ENCODE data around the gene LAMTOR5.

LAMTOR5 gene

DNA sequence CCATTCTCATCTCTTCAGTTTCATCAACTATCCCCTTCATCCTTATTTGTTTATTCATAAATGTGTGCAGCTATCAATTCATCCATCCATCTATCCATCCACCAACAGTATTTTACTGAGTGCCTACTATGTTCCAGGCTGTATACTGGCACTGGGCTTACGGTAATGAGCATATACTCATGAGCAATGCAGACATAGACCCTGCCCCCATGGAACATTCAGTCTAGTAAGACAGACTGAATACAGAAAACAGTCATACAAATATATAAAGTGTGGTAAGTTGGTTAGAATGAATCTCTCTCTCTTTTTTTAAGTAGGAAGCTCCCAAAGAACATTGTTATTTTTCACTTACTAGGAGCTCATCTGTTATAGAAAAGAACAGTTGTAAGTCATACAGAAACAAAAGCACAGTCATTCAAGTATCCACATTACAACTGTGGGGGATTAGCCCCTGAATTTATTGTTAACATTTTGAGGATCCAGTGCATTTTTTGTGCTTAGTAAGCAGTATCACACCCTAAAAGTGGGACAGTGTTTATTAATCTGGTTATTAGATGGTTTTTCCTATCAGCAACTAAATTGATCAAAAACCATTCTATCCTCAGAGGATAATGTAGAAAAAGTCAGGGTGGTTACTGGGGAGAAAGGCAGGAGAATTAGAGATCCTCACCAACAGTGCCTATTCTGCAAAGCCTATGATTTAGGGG lies 20.3 kb downstream of the LAMTOR5 start:
- no peak for DNase-seq (ENCODE audit: low read depth in 2 of 2)

DNA sequence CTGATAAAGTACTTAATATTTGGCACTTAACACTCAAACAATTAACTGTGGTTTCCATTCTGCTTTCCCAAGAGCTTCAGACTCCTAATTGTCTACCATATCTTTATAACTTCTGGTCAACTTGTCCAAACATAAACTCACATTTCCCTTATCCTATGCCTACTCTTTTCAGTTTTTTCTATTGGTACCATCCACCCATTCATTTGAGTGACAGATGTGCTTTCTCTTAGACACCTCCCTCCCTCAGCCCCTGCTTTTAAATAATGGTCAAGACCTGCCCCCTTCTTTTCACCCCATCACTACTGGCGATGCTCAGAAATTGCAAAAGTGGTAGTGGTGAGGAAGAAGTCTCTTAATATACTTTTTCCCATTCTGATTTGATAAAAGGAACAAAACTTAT lies 22.1 kb downstream of the LAMTOR5 start:
- DNase-seq (ENCODE audit: low read depth in 2 of 2) = no peak

DNA sequence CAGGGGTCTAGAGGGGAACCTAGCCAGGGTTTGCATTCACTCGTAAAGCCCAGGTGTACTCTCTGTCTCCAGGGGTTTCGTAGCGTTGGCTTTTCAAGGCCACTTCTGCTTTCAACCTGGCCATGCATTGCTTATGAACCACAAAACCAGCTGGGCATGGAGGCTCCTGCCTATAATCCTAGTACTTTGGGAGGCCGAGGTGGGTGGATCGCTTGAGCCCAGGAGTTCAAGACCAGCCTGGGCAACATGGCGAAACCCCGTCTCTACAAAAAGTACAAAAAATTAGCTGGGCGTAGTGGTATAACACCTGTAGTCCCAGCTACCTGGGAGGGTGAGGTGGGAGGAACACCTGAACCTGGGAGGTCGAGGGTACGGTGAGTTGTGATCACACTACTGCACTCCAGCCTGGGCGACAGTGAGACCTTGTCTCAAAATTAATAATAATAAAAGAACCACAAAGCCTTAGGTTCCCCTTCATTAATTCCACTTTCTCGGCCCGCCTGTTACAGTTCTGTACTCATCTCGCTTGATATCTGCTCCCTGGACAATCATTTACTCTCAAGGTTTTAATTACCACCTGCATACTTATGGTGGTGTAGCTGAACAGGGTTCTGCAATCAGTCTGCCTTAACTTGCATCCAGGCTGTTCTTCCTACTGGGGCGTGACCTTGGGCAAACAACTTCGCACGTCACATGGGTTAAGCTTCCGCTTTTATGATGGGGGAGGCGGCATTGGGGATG lies 22.7 kb downstream of the LAMTOR5 start:
- no peak for DNase-seq (ENCODE audit: low read depth in 2 of 2)

DNA sequence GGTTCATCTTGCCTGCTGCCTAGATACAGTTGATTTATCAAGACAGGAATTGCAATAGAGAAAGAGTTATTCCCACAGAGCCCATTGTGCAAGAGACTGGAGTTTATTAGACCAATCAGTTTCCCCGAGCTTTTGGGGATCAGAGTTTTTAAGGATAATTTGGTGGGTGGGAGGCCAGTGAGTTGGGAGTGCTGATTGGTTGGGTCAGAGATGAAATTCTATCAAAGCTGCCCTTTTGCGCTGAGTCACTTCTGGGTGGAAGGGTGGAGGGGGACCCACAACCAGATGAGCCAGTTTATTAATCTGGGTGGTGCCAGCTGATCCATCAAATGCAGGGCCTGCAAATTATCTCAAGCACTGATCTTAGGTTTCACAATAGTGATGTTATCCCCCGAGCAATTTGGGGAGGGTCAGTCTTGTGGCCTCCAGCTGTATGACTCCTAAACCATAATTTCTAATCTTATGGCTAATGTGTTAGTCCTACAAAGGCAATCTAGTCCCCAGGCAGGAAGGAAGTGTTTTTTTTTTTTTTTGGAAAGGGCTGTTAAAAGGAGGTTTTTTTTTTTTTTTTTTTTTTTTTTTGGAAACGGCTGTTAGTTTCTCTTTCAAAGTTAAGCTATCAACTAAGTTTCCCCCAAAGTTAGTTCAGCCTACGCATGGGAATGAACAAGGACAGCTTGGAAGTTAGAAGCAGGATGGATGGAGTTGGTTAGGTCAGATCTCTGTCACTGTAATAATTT lies 24.1 kb downstream of the LAMTOR5 start:
- no peak for DNase-seq (ENCODE audit: low read depth in 2 of 2)

DNA sequence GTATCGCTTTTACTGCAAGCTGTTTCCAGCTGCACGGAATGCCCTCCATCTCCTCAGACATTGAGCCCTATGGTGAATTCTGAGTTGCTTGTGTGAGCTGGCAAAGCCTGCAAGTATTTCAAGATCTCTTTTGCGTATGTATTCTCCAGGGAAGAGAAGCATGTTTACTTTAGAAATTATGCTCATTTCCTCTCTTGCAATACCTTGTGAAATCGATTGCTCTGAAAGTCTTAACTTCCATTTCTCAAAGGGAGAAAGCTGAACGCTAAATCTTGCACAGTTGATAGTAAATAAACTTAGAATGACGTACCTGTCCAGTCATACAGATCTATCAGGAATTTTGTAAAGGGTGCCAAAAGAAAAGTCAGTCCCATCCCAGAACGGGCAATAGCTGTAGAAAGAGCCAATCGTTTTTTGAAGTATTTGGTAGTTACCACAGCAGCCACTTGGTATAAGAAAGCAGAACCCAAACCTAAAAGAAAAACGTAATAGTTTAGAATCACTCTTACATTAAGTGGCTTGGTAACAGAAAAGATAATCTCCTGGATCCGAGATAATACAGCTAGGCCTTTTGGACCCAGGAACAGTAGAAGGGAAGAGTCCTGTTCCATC lies 26.7 kb downstream of the LAMTOR5 start:
- DNase-seq (ENCODE audit: low read depth in 2 of 2) = no peak

- DNase-seq (ENCODE audit: low read depth in 2 of 2) = no peak
Observed at GRCh38 chr1:110375490-110375889, 32.0 kb downstream of the LAMTOR5 start.

DNA sequence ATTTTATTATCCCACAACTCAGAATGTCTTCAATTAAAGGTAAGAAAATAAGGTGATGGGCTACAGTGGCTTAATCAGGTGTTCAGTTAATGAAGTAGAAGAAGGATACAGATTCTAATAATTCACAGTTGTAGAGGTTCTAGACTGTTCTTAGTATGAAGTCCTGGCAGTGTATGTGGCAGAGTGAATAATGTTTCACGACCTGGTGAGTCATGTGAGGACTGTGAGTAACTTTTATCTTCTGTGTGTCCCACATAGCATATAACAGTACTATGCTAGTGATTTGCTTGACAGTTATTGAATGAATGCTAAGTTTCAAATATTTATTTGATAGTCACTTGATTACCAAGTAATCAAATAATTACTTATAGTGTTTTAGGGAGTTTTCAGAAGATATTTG lies 36.7 kb downstream of the LAMTOR5 start:
- DNase-seq (ENCODE audit: low read depth in 2 of 2) = no peak

DNA sequence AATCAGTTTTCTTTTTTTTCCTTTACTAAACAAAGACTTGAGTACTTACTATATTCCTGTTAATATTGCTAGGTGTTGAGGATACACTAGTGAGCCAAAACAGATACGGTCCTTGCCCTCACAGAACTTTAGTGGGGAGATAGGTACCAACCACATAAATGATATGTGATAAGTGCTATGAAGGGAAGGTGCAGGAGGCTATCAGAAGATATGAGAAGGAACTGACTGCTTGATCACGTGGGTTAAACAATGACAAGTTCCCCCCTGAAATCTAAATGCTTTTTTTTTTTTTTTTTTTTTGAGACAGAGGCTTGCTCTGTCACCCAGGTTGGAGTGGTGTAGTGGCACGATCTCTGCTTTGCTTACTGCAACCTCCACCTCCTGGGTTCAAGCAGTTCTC lies 43.3 kb downstream of the LAMTOR5 start:
- no peak for DNase-seq (ENCODE audit: low read depth in 2 of 2)

GRCh38 chr1:110361856-110362255 lies 45.6 kb downstream of the LAMTOR5 start:
- DNase-seq (ENCODE audit: low read depth in 2 of 2) = no peak

DNA sequence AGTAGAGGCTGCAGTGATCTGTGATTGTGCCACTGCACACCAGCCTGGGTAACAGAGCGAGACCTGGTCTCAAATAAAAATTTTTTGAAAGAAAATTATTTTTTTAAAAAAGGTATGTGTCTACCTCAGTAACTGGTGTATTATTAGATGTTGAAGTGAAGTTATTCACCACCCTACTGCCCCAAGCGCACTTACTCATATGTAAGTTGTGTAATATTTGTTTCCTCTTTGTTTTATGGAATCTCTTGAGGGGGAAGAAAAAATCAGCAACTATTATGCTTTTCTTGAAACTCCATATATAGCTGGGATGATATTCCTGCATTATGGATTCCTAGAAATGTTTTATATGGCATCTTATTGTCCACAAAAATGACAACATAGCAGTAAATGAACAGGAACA lies 47.1 kb downstream of the LAMTOR5 start:
- DNase-seq (ENCODE audit: low read depth in 2 of 2) = no peak

GRCh38 chr1:110356379-110356778 lies 51.1 kb downstream of the LAMTOR5 start:
- no peak for DNase-seq (ENCODE audit: low read depth in 2 of 2)

DNA sequence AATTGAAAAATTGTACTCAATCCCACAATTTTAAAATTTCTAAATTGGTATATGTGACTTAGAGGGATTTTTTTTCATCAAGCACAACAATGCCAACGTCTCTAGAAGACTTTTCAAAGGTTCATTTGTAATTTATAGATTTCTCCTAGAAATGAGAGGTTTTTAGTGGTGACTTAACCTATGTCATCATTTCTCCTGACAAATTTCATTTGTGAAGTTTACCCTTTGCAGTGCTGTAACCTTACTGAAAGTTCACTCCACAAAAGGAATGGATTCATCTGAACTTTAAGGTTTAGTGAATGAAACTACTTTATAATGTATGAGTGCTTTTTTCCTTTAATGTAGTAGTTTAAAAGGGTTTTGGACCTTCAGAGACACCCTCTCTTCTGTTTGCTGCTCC lies 52.2 kb downstream of the LAMTOR5 start:
- no peak for DNase-seq (ENCODE audit: low read depth in 2 of 2)

Data from stimulated activated CD8-positive, alpha-beta memory T cell treated with anti-CD3 and anti-CD28 coated beads, Interleukin-2, amount 100 ng/mL, for 1 hour (primary cell).